A172 (cell line): ENCODE results near the gene LRRC4B. TPM values are rescaled to one million over a fixed set of nuclear protein-coding genes. Genes with fewer than 3 reads are reported as not detected.
"Not testable (repeated sequence)": the region's sequence is repeated elsewhere in the genome, so short reads cannot be mapped to it uniquely, and the experiment has no call there.

Experiments used
- DNase-seq: peaks from one replicate; pipeline ENCODE4 v3.0.0-alpha.2; 2015; ENCODE audit warnings: low spot score
- total RNA-seq: library from RNA; depleted of rRNA; stranded (reverse); fragments of >200 nt; shearing (Covaris generic); gene quantifications from 2 replicates; pipeline ENCODE4 v1.2.3, GENCODE V29; 2014; rRNA removed

Gene LRRC4B, protein sequence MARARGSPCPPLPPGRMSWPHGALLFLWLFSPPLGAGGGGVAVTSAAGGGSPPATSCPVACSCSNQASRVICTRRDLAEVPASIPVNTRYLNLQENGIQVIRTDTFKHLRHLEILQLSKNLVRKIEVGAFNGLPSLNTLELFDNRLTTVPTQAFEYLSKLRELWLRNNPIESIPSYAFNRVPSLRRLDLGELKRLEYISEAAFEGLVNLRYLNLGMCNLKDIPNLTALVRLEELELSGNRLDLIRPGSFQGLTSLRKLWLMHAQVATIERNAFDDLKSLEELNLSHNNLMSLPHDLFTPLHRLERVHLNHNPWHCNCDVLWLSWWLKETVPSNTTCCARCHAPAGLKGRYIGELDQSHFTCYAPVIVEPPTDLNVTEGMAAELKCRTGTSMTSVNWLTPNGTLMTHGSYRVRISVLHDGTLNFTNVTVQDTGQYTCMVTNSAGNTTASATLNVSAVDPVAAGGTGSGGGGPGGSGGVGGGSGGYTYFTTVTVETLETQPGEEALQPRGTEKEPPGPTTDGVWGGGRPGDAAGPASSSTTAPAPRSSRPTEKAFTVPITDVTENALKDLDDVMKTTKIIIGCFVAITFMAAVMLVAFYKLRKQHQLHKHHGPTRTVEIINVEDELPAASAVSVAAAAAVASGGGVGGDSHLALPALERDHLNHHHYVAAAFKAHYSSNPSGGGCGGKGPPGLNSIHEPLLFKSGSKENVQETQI
- 12.3 and 13.5 TPM in 2 replicates for total RNA-seq

DNA sequence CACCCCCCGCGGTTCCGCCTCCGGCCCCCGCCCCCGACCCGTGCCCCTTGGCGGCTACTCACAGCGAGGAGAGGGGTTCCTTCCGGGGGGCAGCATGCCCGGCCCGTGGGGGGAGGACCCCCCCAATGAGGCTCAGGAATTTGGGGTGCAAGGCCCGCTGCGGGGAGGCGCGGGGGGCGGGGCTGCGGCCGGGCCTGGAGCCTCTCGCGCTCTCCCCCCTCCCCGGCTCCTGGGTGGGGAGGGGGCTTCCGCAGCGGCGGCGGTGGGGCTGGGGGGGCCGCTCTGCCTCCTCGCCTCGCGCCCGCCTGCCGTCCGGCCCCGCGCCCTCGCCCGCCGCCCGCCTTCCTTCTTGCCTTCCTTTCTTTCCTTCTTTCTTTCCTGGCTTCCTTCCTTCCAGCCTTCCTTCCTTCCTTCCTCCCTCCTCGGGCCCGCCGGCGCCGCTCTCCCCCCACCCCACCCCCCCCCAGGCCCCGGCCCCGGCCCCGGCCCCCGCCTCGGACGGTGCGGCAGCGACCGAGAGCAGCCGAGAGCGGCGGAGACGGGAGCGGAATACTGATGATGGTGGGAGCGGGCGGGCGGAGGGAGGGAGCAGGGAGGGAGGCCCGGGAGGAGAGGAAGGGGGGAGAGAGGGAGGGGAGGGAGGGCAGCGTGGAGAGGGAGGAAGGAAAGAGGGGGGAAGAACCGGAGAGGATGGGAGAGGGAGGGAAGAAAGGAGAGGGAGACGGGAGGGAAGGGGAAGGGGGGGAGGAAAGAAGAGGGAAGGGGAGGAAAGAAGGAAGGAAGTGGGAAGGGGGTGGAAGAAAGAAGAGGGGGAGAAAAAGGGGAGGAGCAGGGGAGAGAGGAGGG, at the start of gene LRRC4B:
Gene LRRC4B, minus strand, starts transcription at position 554 of the 846 bp plus-strand sequence. CDS start 19,597 bp downstream, outside the sequence.
- DNase-seq = peak; percentile 37

DNA sequence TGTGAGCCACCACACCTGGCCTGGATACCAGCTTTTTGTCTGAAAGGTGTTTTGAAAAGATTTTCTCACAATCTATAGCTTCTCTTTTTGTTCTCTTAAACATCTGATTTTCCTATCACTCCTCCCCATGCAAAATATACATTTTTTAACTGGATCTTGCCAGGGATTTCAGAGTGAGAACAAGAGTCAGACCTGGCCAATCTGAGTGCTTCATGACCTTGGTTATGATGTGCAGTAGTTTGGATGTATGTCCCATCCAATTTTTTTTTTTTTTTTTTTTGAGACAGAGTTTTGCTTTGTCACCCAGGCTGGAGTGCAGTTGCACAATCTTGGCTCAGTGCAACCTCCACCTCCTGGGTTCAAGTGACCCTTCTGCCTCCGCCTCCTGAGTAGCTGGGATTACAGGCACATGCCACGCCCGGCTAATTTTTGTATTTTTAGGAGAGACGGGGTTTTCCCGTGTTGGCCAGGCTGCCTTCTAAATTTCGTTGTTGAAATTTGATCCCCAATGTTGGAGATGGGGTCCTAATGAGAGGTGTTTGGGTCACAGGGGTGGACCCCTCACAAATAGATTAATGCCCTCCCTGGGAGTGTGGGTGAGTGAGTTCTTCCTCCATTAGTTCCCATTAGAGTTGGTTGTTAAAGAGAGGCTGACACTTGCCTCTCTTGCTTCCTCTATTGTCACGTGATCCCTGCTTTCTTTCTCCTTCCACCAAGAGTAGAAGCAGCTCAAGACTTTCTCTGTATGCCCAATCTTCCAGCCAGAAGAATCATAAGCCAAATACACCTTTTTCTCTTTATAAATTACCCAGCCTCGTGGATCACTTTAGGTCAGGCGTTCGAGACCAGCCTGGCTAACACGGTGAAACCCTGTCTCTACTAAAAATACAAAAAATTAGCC, 44.5 kb upstream of the LRRC4B start:
- not testable (repeated sequence) for DNase-seq

DNA sequence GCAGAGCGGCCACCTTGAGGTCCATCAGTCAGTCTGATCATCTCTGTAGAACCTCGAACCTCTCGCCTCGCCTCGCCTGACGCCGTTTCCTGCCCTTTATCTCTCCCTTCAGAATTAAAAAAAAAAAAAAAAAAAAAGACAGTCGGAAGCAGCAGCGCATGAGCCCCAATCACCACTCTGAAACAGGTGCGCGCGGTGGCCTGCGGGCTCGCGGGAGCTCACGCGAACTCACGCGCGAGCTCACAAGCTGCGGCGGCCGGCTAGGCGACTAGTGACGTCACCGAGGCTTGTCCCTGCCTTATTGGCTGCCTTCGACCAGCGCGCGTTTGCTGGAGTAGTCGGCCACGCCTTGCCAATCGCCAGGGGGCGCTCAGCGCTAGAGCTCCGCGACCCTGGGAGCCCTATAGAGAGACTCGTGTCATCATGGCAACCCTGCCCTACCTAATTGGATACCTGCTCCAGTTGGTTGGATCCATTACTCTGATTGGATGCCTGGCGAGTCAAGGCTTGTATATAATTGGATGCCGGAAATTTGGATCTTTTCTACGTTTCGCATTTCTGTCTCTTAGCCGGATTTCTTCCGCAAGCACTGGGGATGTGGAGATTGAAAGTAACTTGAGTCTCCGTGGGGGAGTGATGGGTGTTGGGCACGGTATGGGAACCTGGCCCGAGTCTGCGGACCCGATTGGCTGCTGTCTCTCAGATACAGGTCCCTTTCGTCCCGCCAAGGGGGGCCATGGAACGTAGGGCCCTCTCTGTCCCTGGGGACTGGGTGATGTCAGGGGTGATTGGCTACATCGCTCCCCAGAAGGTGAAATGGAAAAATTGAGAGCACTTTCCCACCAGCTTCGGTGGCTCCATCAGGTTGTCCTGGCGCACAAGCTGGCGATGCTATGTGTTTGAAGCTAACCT, 39.9 kb upstream of the LRRC4B start:
- DNase-seq = peak; percentile 94

DNA sequence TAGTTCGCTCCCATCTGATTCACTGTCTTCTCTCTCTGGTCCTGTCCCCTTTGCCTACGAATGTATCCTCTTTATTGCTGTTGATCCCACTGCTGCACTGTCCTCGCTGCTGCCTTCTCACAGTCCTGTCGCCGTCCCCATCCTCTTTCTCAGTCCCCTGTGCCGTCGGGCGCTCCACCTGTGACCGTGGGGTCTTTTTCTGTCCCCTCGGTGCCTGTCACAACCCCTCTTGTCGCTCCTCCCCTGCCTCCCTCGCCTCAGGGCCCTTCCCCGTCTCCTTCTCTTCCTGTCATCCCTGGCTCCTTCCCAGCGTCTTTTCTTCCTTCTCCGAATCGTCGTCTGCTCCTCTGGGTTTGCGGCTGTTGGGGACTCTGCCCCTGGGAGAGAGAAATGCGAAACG, 39.2 kb upstream of the LRRC4B start:
- DNase-seq = no peak

DNA sequence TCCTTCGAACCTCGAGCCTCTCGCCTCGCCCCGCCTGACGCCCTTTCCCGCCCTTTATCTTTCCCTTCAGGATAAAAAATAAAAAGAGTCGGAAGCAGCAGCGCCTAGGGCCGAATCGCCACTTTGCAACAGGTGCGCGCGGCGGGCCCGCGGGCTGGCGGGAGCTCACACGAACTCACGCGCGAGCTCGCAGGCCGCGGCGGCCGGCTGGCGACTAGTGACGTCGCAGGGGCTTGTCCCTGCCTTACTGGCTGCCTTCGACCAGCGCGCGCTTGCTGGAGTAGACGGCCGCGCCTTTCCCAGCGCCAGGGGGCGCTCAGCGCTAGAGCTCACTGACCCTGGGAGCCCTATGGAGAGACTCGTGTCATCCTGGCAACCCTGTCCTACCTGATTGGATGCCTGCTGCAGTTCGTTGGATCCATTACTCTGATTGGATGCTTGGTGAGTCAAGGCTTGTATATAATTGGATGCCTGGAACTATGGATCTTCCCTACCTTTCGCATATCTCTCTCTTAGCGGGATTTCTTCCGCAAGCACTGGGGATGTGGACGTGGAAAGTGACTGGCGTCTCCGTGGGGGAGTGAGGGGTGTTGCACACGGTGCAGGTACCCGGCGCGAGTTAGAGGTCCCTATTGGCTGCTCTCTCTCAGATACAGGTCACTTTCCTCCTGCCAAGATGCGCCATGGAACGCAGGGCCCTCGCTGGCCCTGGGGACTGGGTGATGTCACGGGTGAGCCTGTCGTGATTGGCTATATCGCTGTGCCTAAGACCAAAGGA, 38.0 kb upstream of the LRRC4B start:
- not testable (repeated sequence) for DNase-seq

DNA sequence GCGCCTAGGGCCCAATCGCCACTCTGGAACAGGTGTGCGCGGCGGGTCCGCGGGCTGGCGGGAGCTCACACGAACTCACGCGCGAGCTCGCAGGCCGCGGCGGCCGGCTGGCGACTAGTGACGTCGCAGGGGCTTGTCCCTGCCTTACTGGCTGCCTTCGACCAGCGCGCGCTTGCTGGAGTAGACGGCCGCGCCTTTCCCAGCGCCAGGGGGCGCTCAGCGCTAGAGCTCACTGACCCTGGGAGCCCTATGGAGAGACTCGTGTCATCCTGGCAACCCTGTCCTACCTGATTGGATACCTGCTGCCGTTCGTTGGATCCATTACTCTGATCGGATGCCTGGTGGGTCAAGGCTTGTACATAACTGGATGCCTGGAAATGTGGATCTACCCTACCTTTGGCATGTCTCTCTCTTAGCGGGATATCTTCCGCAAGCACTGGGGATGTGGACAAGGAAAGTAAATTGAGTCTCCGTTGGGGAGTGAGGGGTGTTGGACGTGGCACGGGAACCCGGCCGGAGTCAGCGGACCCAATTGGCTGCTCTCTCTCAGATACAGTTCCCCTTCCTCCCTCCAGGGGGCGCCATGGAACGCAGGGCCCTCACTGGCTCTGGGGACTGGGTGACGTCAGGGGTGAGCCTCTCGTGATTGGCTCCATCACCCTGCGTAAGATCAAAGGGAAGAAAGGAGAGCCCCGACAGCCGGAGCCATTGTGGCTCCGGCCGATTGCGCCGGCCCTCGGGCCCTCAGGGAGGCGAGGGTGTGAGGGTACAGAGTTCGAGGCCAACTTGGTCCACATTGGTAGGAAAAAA, 36.2 kb upstream of the LRRC4B start:
- DNase-seq = not testable (repeated sequence)

DNA sequence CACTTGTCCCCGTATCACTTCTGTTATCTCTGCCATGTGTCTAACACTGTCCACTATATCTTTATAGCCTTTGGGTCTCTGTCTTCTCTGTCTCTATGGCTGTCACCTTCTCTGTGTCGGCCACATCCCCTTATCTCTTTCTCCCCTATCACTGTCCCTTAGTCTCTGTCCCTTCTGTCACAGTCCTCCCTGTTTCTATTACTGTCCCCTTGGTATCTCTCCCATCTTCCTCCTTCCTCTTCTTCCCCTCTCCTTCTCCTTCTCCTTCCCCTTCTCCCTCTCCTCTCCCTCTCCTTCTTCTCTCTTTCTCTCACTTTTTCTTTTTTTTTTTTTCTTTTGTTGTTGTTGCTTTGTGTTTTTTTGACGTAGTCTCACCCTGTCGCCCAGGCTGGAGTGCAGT, 34.7 kb upstream of the LRRC4B start:
- DNase-seq = no peak

DNA sequence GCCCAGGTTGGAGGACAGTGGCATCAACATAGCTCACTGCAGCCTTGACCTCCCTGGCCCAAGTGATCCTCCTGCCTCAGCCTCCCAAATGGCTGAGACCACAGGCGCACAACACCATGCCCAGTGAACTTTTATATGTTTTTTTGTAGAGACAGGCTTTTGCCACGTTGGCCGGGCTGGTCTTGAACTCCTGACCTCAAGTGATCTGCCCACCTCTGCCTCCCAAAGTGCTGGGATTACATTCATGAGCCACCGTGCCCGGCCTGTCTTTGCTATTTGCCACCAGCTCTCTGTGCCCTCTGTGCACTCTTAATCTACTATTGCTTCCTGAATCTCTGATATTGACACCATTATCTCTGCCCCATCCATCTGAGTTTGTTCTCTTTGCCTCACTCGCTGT, 34.3 kb upstream of the LRRC4B start:
- no peak for DNase-seq

DNA sequence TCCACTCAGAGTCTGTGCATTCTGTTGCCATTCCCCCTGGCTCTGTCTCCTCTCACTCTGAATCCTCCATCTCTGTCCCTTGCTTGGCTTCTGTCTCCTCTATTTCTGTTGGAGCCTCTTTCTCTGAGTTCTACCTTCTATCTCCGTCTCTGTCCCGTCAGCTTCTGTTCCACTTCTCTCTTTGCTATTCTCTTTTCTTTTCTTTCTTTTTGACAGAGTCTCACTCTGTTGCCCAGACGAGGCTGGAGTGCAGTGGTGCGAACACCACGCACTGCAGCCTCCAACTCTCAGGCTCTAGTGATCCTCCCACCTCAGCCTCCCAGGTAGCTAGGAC, 33.8 kb upstream of the LRRC4B start:
- no peak for DNase-seq

DNA sequence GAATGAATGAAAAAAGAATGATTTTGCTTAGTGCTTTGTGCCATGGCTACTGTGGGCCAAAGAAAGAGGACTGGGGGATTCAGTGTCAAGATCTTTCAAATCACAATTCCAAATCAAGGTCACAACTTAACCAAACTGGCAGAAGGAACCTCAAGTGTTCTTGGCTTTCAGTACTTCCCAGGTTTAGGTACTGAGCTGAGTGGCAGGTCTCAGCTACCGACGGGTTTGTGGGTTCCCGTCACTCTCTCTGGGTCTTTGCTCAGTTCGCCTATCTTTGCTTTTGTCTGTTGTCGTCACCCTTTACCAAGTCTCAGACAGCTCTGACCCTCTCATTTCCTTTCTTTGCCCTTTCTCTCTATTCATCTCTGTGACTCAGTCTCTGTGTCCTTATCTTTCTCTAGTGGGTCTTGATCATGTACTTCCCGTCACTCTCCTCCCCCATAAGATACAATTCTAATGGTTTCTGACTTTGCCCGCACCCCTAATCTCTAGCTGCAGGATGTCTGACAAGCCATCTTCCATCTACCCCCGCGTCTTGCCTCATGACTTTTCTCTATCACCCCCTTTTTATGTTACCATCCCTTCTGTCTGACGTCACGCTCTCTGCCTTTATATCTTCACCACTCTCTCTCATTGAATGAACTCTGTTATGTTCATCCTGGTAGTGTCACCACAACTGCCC, 33.3 kb upstream of the LRRC4B start:
- DNase-seq = no peak

DNA sequence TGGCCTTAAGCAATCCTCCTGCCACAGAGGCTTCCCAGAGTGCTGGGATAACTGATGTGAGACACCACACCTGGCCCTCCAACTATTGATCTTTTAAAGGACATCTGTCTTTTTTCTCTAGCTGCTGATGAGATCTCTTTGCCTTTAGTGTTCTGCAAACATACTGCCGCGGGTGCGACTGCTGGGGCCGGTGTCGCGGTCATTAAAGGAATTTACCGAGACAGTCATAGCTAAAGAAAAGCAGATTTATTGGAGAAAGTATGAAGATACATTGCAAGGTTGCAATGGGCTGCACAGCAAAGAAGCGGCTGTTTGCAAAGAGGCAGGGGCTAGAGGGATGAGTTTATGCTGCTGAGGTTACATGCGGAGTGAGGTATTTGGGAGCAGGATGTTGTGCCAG, 31.2 kb upstream of the LRRC4B start:
- DNase-seq = no peak

DNA sequence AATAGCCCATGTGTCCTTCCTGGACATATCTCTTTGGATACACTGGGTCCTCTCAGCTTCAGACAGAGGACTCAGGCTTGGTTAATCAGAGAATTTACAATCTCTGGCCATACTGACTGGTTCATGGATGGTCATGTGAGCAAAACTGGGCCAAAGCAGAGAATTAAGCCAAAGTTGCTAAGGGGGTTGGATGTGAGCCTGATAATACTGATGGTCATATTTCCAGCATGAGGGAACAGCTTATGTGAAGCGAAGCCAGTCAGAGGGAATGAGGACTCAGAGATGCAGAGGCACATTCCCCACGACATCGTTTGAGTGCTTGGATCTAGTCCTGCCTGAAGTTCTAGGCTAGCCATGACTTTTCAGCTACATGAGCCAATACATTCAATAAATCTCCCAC, 22.0 kb upstream of the LRRC4B start:
- no peak for DNase-seq

DNA sequence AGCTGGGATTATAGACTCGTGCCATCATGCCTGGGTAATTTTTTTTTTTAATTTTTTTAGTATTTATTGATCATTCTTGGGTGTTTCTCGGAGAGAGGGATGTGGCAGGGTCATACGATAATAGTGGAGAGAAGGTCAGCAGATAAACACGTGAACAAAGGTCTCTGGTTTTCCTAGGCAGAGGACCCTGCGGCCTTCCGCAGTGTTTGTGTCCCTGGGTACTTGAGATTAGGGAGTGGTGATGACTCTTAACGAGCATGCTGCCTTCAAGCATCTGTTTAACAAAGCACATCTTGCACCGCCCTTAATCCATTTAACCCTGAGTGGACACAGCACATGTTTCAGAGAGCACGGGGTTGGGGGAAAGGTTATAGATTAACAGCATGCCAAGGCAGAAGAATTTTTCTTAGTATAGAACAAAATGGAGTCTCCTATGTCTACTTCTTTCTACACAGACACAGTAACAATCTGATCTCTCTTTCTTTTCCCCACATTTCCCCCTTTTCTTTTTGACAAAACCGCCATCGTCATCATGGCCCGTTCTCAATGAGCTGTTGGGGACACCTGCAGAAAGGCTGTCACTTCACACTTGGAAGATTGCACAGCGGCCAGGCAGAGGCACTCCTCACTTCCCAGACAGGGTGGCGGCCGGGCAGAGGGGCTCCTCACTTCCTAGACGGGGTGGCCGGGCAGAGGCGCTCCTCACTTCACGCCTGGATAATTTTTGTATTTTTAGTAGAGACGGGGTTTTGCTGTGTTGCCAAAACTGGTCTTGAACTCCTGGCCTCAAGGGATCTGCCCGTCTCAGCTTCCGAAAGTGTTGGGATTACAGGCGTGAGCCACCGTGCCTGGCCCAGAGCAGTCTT, 13.8 kb upstream of the LRRC4B start:
- DNase-seq = not testable (repeated sequence)

DNA sequence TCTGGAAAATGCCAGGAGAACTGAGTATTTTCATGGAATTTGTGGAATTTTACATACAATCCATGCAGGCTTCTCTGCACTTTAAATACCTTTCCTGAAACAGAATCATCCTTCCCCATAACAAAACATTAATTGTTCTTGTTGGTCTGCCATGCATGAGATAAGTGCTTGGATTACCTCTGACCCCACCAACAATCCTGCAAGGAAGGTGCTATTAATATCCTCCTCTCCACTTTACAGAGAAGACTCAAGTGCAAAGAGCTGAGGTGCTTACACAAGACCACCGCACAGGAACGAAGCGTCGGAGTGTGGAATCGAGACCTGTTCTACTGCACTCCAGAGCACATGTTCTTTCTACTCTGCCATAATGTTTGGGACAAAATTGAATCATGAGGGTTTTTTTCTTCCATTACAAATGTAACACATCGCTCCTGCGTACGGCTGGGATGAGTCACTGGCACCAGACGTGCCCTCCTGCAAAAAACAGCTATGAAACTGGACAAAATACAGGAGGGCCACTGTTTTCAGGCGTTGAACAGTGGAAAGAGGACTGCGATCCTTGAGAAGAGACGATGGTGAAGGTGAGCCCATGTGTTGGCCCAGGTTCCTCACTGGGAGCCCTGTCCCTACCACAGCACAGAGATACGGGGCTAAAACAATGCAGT, 12.9 kb upstream of the LRRC4B start:
- peak; percentile 45 for DNase-seq

DNA sequence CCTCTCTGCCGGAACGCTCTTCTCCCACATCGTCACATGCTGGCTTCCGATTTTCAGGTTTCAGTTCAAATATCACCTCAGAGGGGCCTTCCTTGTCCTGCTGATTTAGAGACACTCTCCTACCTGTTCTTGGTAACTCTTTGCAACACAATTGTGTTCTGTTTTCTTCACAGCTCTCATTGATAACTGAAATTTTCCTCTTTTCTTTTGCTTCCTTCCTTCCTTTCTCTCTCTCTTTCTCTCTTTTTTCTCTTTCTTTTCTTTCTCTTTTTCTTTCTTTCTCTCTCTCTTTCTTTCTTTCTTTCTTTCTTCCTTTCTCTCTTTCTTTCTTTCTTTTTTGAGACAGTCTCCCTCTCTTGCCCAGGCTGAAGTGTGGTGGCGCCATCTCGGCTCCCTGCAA, 12.0 kb upstream of the LRRC4B start:
- no peak for DNase-seq

DNA sequence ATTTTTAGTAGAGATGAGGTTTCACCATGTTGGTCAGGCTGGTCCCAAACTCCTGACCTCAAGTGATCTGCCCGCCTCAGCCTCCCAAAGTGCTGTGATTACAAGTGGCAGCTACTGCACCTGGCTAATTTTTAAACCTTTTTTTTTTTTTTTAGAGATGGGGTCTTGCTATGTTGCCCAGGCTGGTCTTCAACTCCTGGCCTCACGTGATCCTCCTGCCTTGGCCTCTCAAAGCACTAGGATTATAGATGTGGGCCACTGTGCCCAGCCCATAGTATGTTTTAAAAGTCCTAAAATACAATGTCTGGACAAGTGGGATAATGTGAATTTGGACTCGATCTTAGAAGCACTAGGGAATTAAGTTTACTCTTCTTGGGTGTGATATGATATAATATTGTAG, 8.5 kb upstream of the LRRC4B start:
- DNase-seq = not testable (repeated sequence)
